ENCODE data around the gene HAUS7.
A peak's percentile ranks its signal among the peaks of the same experiment; 100 is the strongest.

Gene HAUS7

GRCh38 chrX:153430796-153431195 is 39.6 kb downstream of the HAUS7 start:
- H3K4me3 ChIP-seq (replicated peaks; ENCODE audit: insufficient read depth, low read length) = no peak overlapping the region
- H3K27ac ChIP-seq (replicated peaks) = no peak overlapping the region
- TF ChIP-seq REST (IDR thresholded peaks at IDR 0.05; ENCODE audit: insufficient replicate concordance, low read depth) (no peak), CTCF (IDR thresholded peaks at IDR 0.05; ENCODE audit: insufficient read depth, low read length) (no peak), SPI1 (IDR thresholded peaks at IDR 0.05; ENCODE audit: borderline replicate concordance, low read depth) (no peak), GABPA (IDR thresholded peaks at IDR 0.05; ENCODE audit: low read depth) (no peak), POLR2AphosphoS5 (IDR thresholded peaks at IDR 0.05; ENCODE audit: low read depth) (no peak)
- no peaks in the 10 kb centered on the region for H3K27me3 ChIP-seq (ENCODE audit: insufficient read depth, poor library complexity, severe bottlenecking)
- DNase-seq (ENCODE audit: low read depth in 1 of 2, low spot score in 1 of 2) = no peak

GRCh38 chrX:153426204-153426603 is 44.2 kb downstream of the HAUS7 start:
- H3K27ac ChIP-seq (replicated peaks) = no peak overlapping the region
- no peak overlapping the region for H3K4me3 ChIP-seq (replicated peaks; ENCODE audit: insufficient read depth, low read length)
- TF ChIP-seq REST (IDR thresholded peaks at IDR 0.05; ENCODE audit: insufficient replicate concordance, low read depth) (no peak), SPI1 (IDR thresholded peaks at IDR 0.05; ENCODE audit: borderline replicate concordance, low read depth) (no peak)
- H3K27me3 ChIP-seq (ENCODE audit: insufficient read depth, poor library complexity, severe bottlenecking) = no peaks in the 10 kb centered on the region
- no peak for DNase-seq (ENCODE audit: low read depth in 1 of 2, low spot score in 1 of 2)

- H3K27me3 ChIP-seq (ENCODE audit: insufficient read depth, poor library complexity, severe bottlenecking) = no peaks in the 10 kb centered on the region
- H3K27ac ChIP-seq (replicated peaks) = peak overlapping the region; percentile 44
- DNase-seq (ENCODE audit: low read depth in 1 of 2, low spot score in 1 of 2) = peak in 1 of 2 experiments; percentile 81
- H3K4me3 ChIP-seq (replicated peaks; ENCODE audit: insufficient read depth, low read length) = no peak overlapping the region
- TF ChIP-seq REST (IDR thresholded peaks at IDR 0.05; ENCODE audit: insufficient replicate concordance, low read depth) (no peak), CTCF (IDR thresholded peaks at IDR 0.05; ENCODE audit: insufficient read depth, low read length) (no peak), GABPA (IDR thresholded peaks at IDR 0.05; ENCODE audit: low read depth) (no peak), POLR2AphosphoS5 (IDR thresholded peaks at IDR 0.05; ENCODE audit: low read depth) (no peak), SPI1 (IDR thresholded peaks at IDR 0.05; ENCODE audit: borderline replicate concordance, low read depth) (no peak)
Observed at GRCh38 chrX:153423652-153424051, 46.7 kb downstream of the HAUS7 start.

- Histone ChIP-seq H3K4me3 (replicated peaks; ENCODE audit: insufficient read depth, low read length) (no peak overlapping the region), H3K27ac (replicated peaks) (no peak overlapping the region), H3K27me3 (ENCODE audit: insufficient read depth, poor library complexity, severe bottlenecking) (no peaks in the 10 kb centered on the region)
- no peak for DNase-seq (ENCODE audit: low read depth in 1 of 2, low spot score in 1 of 2)
- TF ChIP-seq GABPA (IDR thresholded peaks at IDR 0.05; ENCODE audit: low read depth) (no peak), REST (IDR thresholded peaks at IDR 0.05; ENCODE audit: insufficient replicate concordance, low read depth) (no peak), CTCF (IDR thresholded peaks at IDR 0.05; ENCODE audit: insufficient read depth, low read length) (no peak), POLR2AphosphoS5 (IDR thresholded peaks at IDR 0.05; ENCODE audit: low read depth) (no peak), SPI1 (IDR thresholded peaks at IDR 0.05; ENCODE audit: borderline replicate concordance, low read depth) (no peak)
Observed at GRCh38 chrX:153421856-153422255, 48.5 kb downstream of the HAUS7 start.

All from HL-60 (cell line).